Skeletal muscle tissue (tissue), 4 donors: ENCODE measurements around the gene SH2D1B. TPM values are rescaled to one million over a fixed set of nuclear protein-coding genes. Genes with fewer than 3 reads are reported as not detected.

ENCODE experiments used
- H3K27ac ChIP-seq: one replicate; pipeline ENCODE4 v1.7.0; 2013; ENCODE audit warnings: mild to moderate bottlenecking, low read depth, low read length, inconsistent platforms
- H3K27me3 ChIP-seq, 3 donors: one replicate each; pipeline ENCODE4 v1.7.0; 2013; ENCODE audit warnings: low read length in 3 of 3; ENCODE audit not compliant: control insufficient read depth in 3 of 3, insufficient read depth in 3 of 3
- H3K36me3 ChIP-seq, 3 donors: one replicate each; pipeline ENCODE4 v1.7.0; 2013; ENCODE audit warnings: low read length in 3 of 3; ENCODE audit not compliant: control insufficient read depth in 3 of 3, insufficient read depth in 3 of 3
- H3K4me1 ChIP-seq, 3 donors: one replicate each; pipeline ENCODE4 v1.7.0; 2013; ENCODE audit warnings: low read length in 3 of 3, mild to moderate bottlenecking in 3 of 3; ENCODE audit not compliant: control insufficient read depth in 3 of 3, insufficient read depth in 3 of 3
- H3K4me3 ChIP-seq, 3 donors: one replicate each; pipeline ENCODE4 v1.7.0; 2013; ENCODE audit warnings: low read length in 3 of 3
- H3K9ac ChIP-seq, 3 donors: one replicate each; pipeline ENCODE4 v1.7.0; 2013; ENCODE audit warnings: low read length in 3 of 3, mild to moderate bottlenecking in 3 of 3, moderate library complexity in 2 of 3, low read depth in 1 of 3
- H3K9me3 ChIP-seq, 3 donors: one replicate each; pipeline ENCODE4 v1.7.0; 2013; ENCODE audit warnings: low read length in 3 of 3; ENCODE audit not compliant: control insufficient read depth in 3 of 3
- total RNA-seq: library from RNA; depleted of rRNA; stranded (reverse); fragments of >200 nt; gene quantifications from one replicate; pipeline ENCODE4 v1.2.3, GENCODE V29; 2014
- donor health status: Osteomylitis.

The SH2D1B gene
- total RNA-seq, 1 donor from 2014 or later: 0.52 TPM

GRCh38 chr1:162383516-162383915 lies 28.4 kb downstream of the SH2D1B start:
- H3K27ac ChIP-seq: no peak overlapping the region
- H3K4me1 ChIP-seq: no peaks in the 10 kb centered on the region
- no peak overlapping the region for H3K9ac ChIP-seq
- H3K4me3 ChIP-seq: no peak overlapping the region
- peaks cover 4 to 11% (median 5%) of the 10 kb centered on the region in 3 donors for H3K27me3 ChIP-seq
- no peaks in the 10 kb centered on the region for H3K9me3 ChIP-seq
- H3K36me3 ChIP-seq: no peaks in the 10 kb centered on the region

- no peak overlapping the region for H3K4me3 ChIP-seq
- H3K27ac ChIP-seq: no peak overlapping the region
- no peaks in the 10 kb centered on the region for H3K9me3 ChIP-seq
- H3K27me3 ChIP-seq: peaks cover 4 to 9% (median 5%) of the 10 kb centered on the region in 3 donors
- no peak overlapping the region for H3K9ac ChIP-seq
- H3K36me3 ChIP-seq: no peaks in the 10 kb centered on the region
- H3K4me1 ChIP-seq: no peaks in the 10 kb centered on the region
Measured at GRCh38 chr1:162383091-162383490, 28.8 kb downstream of the SH2D1B start.

- Histone ChIP-seq H3K36me3 (no peaks in the 10 kb centered on the region), H3K4me1 (no peaks in the 10 kb centered on the region), H3K9me3 (no peaks in the 10 kb centered on the region), H3K9ac (no peak overlapping the region), H3K27ac (no peak overlapping the region), H3K27me3 (peaks cover 0 to 5% (median under 1%) of the 10 kb centered on the region in 3 donors), H3K4me3 (no peak overlapping the region)
Measured at GRCh38 chr1:162381941-162382750, 29.8 kb downstream of the SH2D1B start.

- H3K27ac ChIP-seq: no peak within 1 kb of the TSS
- no peak within 1 kb of the TSS for H3K4me3 ChIP-seq
- no peaks in the 10 kb centered on the region for H3K27me3 ChIP-seq
- no peak within 1 kb of the TSS for H3K9ac ChIP-seq
- H3K9me3 ChIP-seq: no peaks in the 10 kb centered on the region
- no peaks in the 10 kb centered on the region for H3K4me1 ChIP-seq
- H3K36me3 ChIP-seq: no peaks in the 10 kb centered on the region
Measured at GRCh38 chr1:162381383-162381782, 30.6 kb downstream of the SH2D1B start, which contains the start of gene C1orf226. C1orf226 (plus strand) TSS chr1:162381728; CDS start chr1:162381902, 174 bp downstream.

- no peaks in the 10 kb centered on the region for H3K27me3 ChIP-seq
Measured at GRCh38 chr1:162380061-162380846, 31.7 kb downstream of the SH2D1B start.

GRCh38 chr1:162376691-162377090 lies 35.2 kb downstream of the SH2D1B start, which contains the start of gene SPATA46:
SPATA46 (minus strand) TSS chr1:162376854; CDS start chr1:162376790, 64 bp downstream.
- no peak within 1 kb of the TSS for H3K4me3 ChIP-seq
- H3K4me1 ChIP-seq: no peaks in the 10 kb centered on the region

More at GRCh38 chr1:162380061-162380846, 31.7 kb downstream of the SH2D1B start:
- Histone ChIP-seq H3K27ac (no peak overlapping the region), H3K36me3 (no peaks in the 10 kb centered on the region), H3K9ac (no peak overlapping the region), H3K4me1 (no peaks in the 10 kb centered on the region), H3K9me3 (no peaks in the 10 kb centered on the region), H3K4me3 (no peak overlapping the region)

GRCh38 chr1:162375463-162375862 lies 36.5 kb downstream of the SH2D1B start:
- Histone ChIP-seq H3K27ac (no peak overlapping the region), H3K36me3 (no peaks in the 10 kb centered on the region), H3K4me1 (no peaks in the 10 kb centered on the region), H3K4me3 (no peak overlapping the region), H3K9ac (no peak overlapping the region), H3K9me3 (no peaks in the 10 kb centered on the region), H3K27me3 (no peaks in the 10 kb centered on the region)

More at GRCh38 chr1:162376691-162377090, 35.2 kb downstream of the SH2D1B start, which contains the start of gene SPATA46:
- Histone ChIP-seq H3K9ac (no peak within 1 kb of the TSS), H3K27ac (no peak within 1 kb of the TSS), H3K9me3 (no peaks in the 10 kb centered on the region), H3K27me3 (no peaks in the 10 kb centered on the region), H3K36me3 (no peaks in the 10 kb centered on the region)

- H3K4me1 ChIP-seq: no peaks in the 10 kb centered on the region
- no peak overlapping the region for H3K9ac ChIP-seq
- H3K9me3 ChIP-seq: no peaks in the 10 kb centered on the region
- H3K36me3 ChIP-seq: no peaks in the 10 kb centered on the region
- H3K4me3 ChIP-seq: no peak overlapping the region
- H3K27ac ChIP-seq: no peak overlapping the region
- no peaks in the 10 kb centered on the region for H3K27me3 ChIP-seq
Measured at GRCh38 chr1:162374406-162374805, 37.5 kb downstream of the SH2D1B start.

- Histone ChIP-seq H3K4me3 (no peak overlapping the region), H3K27me3 (no peaks in the 10 kb centered on the region), H3K9me3 (no peaks in the 10 kb centered on the region), H3K36me3 (no peaks in the 10 kb centered on the region), H3K27ac (no peak overlapping the region), H3K9ac (no peak overlapping the region), H3K4me1 (no peaks in the 10 kb centered on the region)
Measured at GRCh38 chr1:162373541-162374260, 38.2 kb downstream of the SH2D1B start.
